EH (cell line): ENCODE results near the gene JDP2.

Experiments
- DNase-seq: peaks from one replicate; pipeline ENCODE4 v3.0.0-alpha.2; 2015; ENCODE audit warnings: low read depth

Gene JDP2

GRCh38 chr14:75514673-75515628 lies 87.1 kb downstream of the JDP2 start:
- DNase-seq = peak; percentile 29

GRCh38 chr14:75515629-75515996 lies 87.8 kb downstream of the JDP2 start:
- DNase-seq = no peak

DNA sequence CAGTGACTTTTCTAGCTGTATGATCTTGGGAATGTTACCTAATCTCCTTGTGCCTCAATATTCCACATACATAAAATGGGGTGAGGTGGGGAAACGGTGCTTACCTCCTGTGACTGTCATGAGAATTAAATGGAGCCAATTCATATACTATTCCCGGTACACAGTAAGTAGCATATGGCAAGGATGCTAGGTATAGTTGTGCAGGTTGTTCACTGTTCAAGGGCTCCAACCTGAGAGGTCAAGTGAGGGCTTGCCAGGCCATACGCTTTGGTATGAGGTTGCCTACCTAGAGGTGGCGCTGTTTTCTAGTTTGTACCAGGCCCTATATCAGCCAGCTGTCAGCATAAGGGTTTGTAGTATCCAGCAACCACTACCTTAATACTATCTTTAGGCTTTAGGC lies 90.8 kb downstream of the JDP2 start:
- no peak for DNase-seq

DNA sequence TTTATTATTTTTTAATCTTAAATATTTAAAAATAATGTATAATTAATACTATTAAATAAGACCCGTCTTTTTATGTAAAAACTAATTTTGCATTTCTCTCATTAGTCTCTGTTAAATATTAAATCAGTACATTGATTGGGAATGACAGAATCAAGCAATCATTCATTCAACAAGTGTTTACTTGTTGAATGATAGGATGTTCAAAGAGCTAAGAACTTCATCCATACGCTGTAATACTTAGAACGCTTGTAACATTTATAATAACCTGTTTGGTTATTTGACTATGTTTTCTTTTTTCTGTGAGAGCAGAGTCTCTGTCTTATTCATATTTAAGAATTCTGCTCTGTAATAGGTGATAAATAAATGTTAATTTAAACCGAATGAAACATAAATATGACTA lies 91.6 kb downstream of the JDP2 start:
- no peak for DNase-seq

GRCh38 chr14:75519826-75520728 lies 92.3 kb downstream of the JDP2 start:
- peak; percentile 56 for DNase-seq

GRCh38 chr14:75520852-75521251 lies 93.0 kb downstream of the JDP2 start:
- no peak for DNase-seq

GRCh38 chr14:75521415-75522199 lies 93.8 kb downstream of the JDP2 start:
- no peak for DNase-seq

DNA sequence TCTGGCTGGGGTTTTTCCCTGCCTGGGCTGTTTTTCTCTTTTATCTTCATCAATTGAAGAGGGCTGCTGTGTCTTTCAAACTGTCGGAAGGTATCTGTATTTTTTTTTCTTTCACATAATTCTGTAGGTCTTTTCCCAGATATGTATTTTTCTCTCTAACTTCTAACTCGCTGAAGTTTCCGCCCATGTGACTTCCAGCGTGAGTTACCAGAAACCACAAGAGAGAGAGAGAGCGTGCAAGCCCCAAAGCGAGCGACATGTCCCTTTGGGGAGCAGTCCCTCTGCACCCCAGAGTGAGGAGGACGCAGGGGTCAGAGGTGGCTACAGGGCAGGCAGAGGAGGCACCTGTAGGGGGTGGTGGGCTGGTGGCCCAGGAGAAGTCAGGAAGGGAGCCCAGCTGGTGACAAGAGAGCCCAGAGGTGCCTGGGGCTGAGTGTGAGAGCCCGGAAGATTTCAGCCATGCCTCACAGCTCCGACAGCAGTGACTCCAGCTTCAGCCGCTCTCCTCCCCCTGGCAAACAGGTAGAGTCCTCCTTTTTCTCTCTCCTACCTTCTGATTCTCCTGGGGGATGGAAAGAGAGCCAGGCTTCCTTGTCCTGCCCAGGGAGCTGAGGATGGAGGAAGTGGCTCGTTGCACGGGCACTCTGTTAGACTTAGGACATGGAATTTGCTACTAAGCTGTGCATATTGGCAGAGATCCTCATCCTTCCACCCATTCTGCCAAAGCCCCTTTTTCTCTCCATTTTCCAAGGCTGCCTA lies 94.6 kb downstream of the JDP2 start, which contains the start of gene BATF:
Gene BATF (plus strand): TSS at position 246 of the 759 bp plus-strand sequence. CDS start 214 bp downstream, at position 460.
- DNase-seq = no peak

DNA sequence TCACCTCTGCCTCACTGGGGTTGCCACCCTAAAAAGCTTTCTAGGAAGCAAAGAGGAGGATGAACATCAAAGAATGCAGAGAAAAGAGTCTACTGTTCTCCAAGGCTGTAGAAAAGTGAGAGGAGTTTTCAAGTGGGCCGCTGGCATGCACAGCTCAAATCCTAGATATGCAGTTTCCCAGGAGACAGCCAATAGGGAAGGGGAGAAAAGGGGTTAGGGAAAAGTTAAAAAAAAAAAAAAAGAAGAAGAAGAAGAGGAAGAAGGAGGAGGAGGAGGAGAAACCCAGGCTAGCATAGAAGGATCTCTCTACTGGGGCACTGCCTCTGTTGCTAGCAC lies 95.1 kb downstream of the JDP2 start:
- no peak for DNase-seq
